ENCODE measurements around the gene EMILIN2.
A peak's percentile ranks its signal among the peaks of the same experiment; 100 is the strongest.

EMILIN2 gene

GRCh38 chr18:2893056-2893455 is 46.2 kb downstream of the EMILIN2 start:
- Histone ChIP-seq H3K4me1 (ENCODE audit: control insufficient read depth, insufficient read depth, low read length) (peaks cover 15% of the 10 kb centered on the region), H3K9ac (ENCODE audit: low read length) (no peak overlapping the region), H3K36me3 (ENCODE audit: control insufficient read depth, insufficient read depth, low read length, severe bottlenecking) (peaks cover 4% of the 10 kb centered on the region), H3K9me3 (ENCODE audit: control insufficient read depth, low read length) (no peaks in the 10 kb centered on the region), H3K27me3 (replicated peaks; ENCODE audit: control insufficient read depth, insufficient read depth, low read length) (no peaks in the 10 kb centered on the region), H3K4me3 (ENCODE audit: low read length) (no peak overlapping the region)
- no peak for DNase-seq (ENCODE audit: low read depth)

- Histone ChIP-seq H3K36me3 (ENCODE audit: control insufficient read depth, insufficient read depth, low read length, severe bottlenecking) (peaks cover 4% of the 10 kb centered on the region), H3K4me1 (ENCODE audit: control insufficient read depth, insufficient read depth, low read length) (peaks cover 21% of the 10 kb centered on the region), H3K9me3 (ENCODE audit: control insufficient read depth, low read length) (no peaks in the 10 kb centered on the region), H3K27me3 (replicated peaks; ENCODE audit: control insufficient read depth, insufficient read depth, low read length) (no peaks in the 10 kb centered on the region), H3K4me3 (ENCODE audit: low read length) (no peak overlapping the region), H3K9ac (ENCODE audit: low read length) (no peak overlapping the region)
- DNase-seq (ENCODE audit: low read depth) = no peak
Observed at GRCh38 chr18:2893676-2894075, 46.9 kb downstream of the EMILIN2 start.

- H3K9ac ChIP-seq (ENCODE audit: low read length) = no peak overlapping the region
- H3K36me3 ChIP-seq (ENCODE audit: control insufficient read depth, insufficient read depth, low read length, severe bottlenecking) = peaks cover 4% of the 10 kb centered on the region
- DNase-seq (ENCODE audit: low read depth) = no peak
- H3K27me3 ChIP-seq (replicated peaks; ENCODE audit: control insufficient read depth, insufficient read depth, low read length) = no peaks in the 10 kb centered on the region
- H3K4me3 ChIP-seq (ENCODE audit: low read length) = no peak overlapping the region
- H3K9me3 ChIP-seq (ENCODE audit: control insufficient read depth, low read length) = no peaks in the 10 kb centered on the region
- peaks cover 23% of the 10 kb centered on the region for H3K4me1 ChIP-seq (ENCODE audit: control insufficient read depth, insufficient read depth, low read length)
Observed at GRCh38 chr18:2894131-2894840, 47.5 kb downstream of the EMILIN2 start.

GRCh38 chr18:2894841-2895370 is 48.1 kb downstream of the EMILIN2 start:
- Histone ChIP-seq H3K9me3 (ENCODE audit: control insufficient read depth, low read length) (no peaks in the 10 kb centered on the region), H3K4me1 (ENCODE audit: control insufficient read depth, insufficient read depth, low read length) (peaks cover 23% of the 10 kb centered on the region), H3K27me3 (replicated peaks; ENCODE audit: control insufficient read depth, insufficient read depth, low read length) (no peaks in the 10 kb centered on the region), H3K36me3 (ENCODE audit: control insufficient read depth, insufficient read depth, low read length, severe bottlenecking) (peaks cover 4% of the 10 kb centered on the region), H3K4me3 (ENCODE audit: low read length) (no peak overlapping the region), H3K9ac (ENCODE audit: low read length) (no peak overlapping the region)
- DNase-seq (ENCODE audit: low read depth) = no peak

GRCh38 chr18:2895391-2895790 is 48.6 kb downstream of the EMILIN2 start:
- no peak for DNase-seq (ENCODE audit: low read depth)
- Histone ChIP-seq H3K36me3 (ENCODE audit: control insufficient read depth, insufficient read depth, low read length, severe bottlenecking) (peaks cover 4% of the 10 kb centered on the region), H3K9ac (ENCODE audit: low read length) (no peak overlapping the region), H3K4me1 (ENCODE audit: control insufficient read depth, insufficient read depth, low read length) (peaks cover 26% of the 10 kb centered on the region), H3K27me3 (replicated peaks; ENCODE audit: control insufficient read depth, insufficient read depth, low read length) (no peaks in the 10 kb centered on the region), H3K4me3 (ENCODE audit: low read length) (no peak overlapping the region), H3K9me3 (ENCODE audit: control insufficient read depth, low read length) (no peaks in the 10 kb centered on the region)

GRCh38 chr18:2896990-2897389 is 50.2 kb downstream of the EMILIN2 start:
- peaks cover 42% of the 10 kb centered on the region for H3K4me1 ChIP-seq (ENCODE audit: control insufficient read depth, insufficient read depth, low read length)
- no peak for DNase-seq (ENCODE audit: low read depth)
- no peaks in the 10 kb centered on the region for H3K9me3 ChIP-seq (ENCODE audit: control insufficient read depth, low read length)
- H3K9ac ChIP-seq (ENCODE audit: low read length) = no peak overlapping the region
- no peak overlapping the region for H3K4me3 ChIP-seq (ENCODE audit: low read length)
- H3K36me3 ChIP-seq (ENCODE audit: control insufficient read depth, insufficient read depth, low read length, severe bottlenecking) = no peaks in the 10 kb centered on the region
- H3K27me3 ChIP-seq (replicated peaks; ENCODE audit: control insufficient read depth, insufficient read depth, low read length) = no peaks in the 10 kb centered on the region

- Histone ChIP-seq H3K9ac (ENCODE audit: low read length) (no peak overlapping the region), H3K36me3 (ENCODE audit: control insufficient read depth, insufficient read depth, low read length, severe bottlenecking) (no peaks in the 10 kb centered on the region), H3K4me3 (ENCODE audit: low read length) (no peak overlapping the region), H3K4me1 (ENCODE audit: control insufficient read depth, insufficient read depth, low read length) (peaks cover 48% of the 10 kb centered on the region), H3K9me3 (ENCODE audit: control insufficient read depth, low read length) (no peaks in the 10 kb centered on the region), H3K27me3 (replicated peaks; ENCODE audit: control insufficient read depth, insufficient read depth, low read length) (no peaks in the 10 kb centered on the region)
- DNase-seq (ENCODE audit: low read depth) = no peak
Observed at GRCh38 chr18:2897448-2898185, 50.8 kb downstream of the EMILIN2 start.

- H3K9ac ChIP-seq (ENCODE audit: low read length) = no peak overlapping the region
- peaks cover 54% of the 10 kb centered on the region for H3K4me1 ChIP-seq (ENCODE audit: control insufficient read depth, insufficient read depth, low read length)
- H3K4me3 ChIP-seq (ENCODE audit: low read length) = no peak overlapping the region
- H3K9me3 ChIP-seq (ENCODE audit: control insufficient read depth, low read length) = no peaks in the 10 kb centered on the region
- DNase-seq (ENCODE audit: low read depth) = no peak
- H3K27me3 ChIP-seq (replicated peaks; ENCODE audit: control insufficient read depth, insufficient read depth, low read length) = no peaks in the 10 kb centered on the region
- H3K36me3 ChIP-seq (ENCODE audit: control insufficient read depth, insufficient read depth, low read length, severe bottlenecking) = no peaks in the 10 kb centered on the region
Observed at GRCh38 chr18:2898186-2898640, 51.4 kb downstream of the EMILIN2 start.

GRCh38 chr18:2900684-2901422 is 54.0 kb downstream of the EMILIN2 start:
- no peak for DNase-seq (ENCODE audit: low read depth)

GRCh38 chr18:2901423-2901985 is 54.7 kb downstream of the EMILIN2 start:
- DNase-seq (ENCODE audit: low read depth) = peak; percentile 77
- H3K36me3 ChIP-seq (ENCODE audit: control insufficient read depth, insufficient read depth, low read length, severe bottlenecking) = no peaks in the 10 kb centered on the region
- H3K9ac ChIP-seq (ENCODE audit: low read length) = peak overlapping the region; percentile 0
- H3K9me3 ChIP-seq (ENCODE audit: control insufficient read depth, low read length) = no peaks in the 10 kb centered on the region
- peaks cover 48% of the 10 kb centered on the region for H3K4me1 ChIP-seq (ENCODE audit: control insufficient read depth, insufficient read depth, low read length)
- no peaks in the 10 kb centered on the region for H3K27me3 ChIP-seq (replicated peaks; ENCODE audit: control insufficient read depth, insufficient read depth, low read length)
- H3K4me3 ChIP-seq (ENCODE audit: low read length) = peak overlapping the region; percentile 0

More at GRCh38 chr18:2900684-2901422, 54.0 kb downstream of the EMILIN2 start:
- Histone ChIP-seq H3K9ac (ENCODE audit: low read length) (no peak overlapping the region), H3K4me1 (ENCODE audit: control insufficient read depth, insufficient read depth, low read length) (peaks cover 48% of the 10 kb centered on the region), H3K4me3 (ENCODE audit: low read length) (no peak overlapping the region), H3K27me3 (replicated peaks; ENCODE audit: control insufficient read depth, insufficient read depth, low read length) (no peaks in the 10 kb centered on the region), H3K9me3 (ENCODE audit: control insufficient read depth, low read length) (no peaks in the 10 kb centered on the region), H3K36me3 (ENCODE audit: control insufficient read depth, insufficient read depth, low read length, severe bottlenecking) (no peaks in the 10 kb centered on the region)

- Histone ChIP-seq H3K4me3 (ENCODE audit: low read length) (no peak overlapping the region), H3K4me1 (ENCODE audit: control insufficient read depth, insufficient read depth, low read length) (peaks cover 48% of the 10 kb centered on the region), H3K36me3 (ENCODE audit: control insufficient read depth, insufficient read depth, low read length, severe bottlenecking) (no peaks in the 10 kb centered on the region), H3K9me3 (ENCODE audit: control insufficient read depth, low read length) (no peaks in the 10 kb centered on the region), H3K9ac (ENCODE audit: low read length) (peak overlapping the region; percentile 52), H3K27me3 (replicated peaks; ENCODE audit: control insufficient read depth, insufficient read depth, low read length) (no peaks in the 10 kb centered on the region)
- no peak for DNase-seq (ENCODE audit: low read depth)
Observed at GRCh38 chr18:2902327-2902726, 55.5 kb downstream of the EMILIN2 start.

Data from adipocyte (in vitro differentiated cells).